Stimulated activated CD8-positive, alpha-beta memory T cell treated with anti-CD3 and anti-CD28 coated beads, Interleukin-4, amount 100 ng/mL, for 4 hours (primary cell): ENCODE data around the gene MPPED2.

Source experiments
- DNase-seq, 2 donors: peaks; one replicate each; pipeline ENCODE4 v3.0.0-alpha.2; 2020; ENCODE audit warnings: low read depth in 2 of 2, low spot score in 1 of 2

The MPPED2 gene

DNA sequence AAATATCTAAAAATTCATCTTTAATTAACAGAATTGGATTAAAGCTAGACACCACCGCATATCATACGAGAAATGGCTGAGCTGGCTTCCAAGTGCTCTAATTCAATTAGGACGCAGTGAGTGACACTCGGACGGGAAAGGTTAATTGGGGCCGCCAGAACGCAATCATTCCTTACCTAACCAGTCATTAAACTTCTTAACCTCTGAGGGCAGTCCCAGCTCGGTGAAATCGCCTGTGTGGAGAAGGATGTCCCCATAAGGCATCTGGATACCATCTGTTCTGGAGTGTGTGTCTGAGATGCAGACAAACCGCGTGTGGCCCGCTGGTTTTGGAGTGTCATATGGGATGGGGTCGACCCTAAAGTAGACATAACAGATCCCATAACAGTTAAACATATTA lies 50.3 kb downstream of the MPPED2 start:
- DNase-seq, result no peak

DNA sequence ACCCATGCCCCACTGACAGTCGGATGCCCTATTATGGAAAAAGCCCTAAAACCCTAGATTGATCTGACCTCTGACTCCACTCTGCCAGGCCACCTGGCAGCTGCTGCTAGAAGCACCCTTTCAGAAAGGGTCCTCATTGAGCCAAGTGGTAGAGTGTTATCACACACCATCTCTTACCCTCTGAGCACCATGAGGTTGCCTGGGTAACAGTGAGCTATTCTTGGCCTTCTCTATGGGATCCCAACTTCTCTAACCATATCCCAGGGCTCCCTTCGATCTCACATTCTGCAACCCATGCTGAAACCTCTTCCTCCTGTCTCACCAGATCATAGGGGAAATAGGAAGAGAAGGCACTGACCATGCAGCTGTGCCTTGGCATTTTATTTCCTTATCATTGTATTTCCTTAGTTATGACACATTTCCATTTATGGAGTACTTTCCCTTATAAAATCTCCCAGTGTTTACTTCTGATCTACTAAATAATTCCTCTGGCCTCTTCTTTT lies 52.7 kb downstream of the MPPED2 start:
- DNase-seq, result no peak

DNA sequence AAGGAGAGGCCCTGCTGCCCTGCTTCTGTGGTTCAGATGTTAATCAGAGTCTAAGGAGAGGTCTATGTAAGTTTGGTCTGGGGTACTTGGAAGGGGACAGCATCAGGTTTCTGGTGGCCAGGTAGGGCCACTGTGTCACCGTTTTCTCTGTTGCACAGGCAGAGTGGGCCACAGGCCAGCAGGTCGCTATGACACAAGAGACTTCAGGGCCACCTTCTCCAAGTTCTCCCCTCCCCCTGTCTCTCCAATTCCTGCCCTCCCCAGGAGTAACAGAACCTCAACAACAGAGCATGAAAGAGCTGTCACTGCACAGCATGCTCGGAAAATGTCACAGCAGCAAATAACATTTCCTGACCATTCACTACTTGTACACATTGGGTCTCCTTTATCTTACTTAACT lies 58.6 kb downstream of the MPPED2 start:
- no peak for DNase-seq

DNA sequence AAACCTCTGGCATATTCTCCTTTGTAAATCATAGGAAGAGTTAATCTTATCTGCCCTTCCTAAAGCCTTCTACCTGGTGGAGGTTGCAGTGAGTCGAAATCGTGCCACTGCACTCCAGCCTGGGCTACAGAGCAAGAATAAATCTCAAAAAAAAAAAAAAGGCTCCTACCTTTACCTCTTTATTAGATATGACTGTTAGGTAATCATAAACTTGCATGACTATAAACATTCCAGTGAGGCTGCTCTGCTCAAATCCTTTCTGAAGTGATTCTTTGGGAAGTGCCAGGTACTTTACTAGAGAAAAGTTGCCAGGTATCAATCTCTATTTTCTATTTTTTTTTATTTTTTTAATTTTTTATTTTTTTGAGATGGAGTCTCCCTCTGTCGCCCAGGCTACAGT lies 59.6 kb downstream of the MPPED2 start:
- no peak for DNase-seq

DNA sequence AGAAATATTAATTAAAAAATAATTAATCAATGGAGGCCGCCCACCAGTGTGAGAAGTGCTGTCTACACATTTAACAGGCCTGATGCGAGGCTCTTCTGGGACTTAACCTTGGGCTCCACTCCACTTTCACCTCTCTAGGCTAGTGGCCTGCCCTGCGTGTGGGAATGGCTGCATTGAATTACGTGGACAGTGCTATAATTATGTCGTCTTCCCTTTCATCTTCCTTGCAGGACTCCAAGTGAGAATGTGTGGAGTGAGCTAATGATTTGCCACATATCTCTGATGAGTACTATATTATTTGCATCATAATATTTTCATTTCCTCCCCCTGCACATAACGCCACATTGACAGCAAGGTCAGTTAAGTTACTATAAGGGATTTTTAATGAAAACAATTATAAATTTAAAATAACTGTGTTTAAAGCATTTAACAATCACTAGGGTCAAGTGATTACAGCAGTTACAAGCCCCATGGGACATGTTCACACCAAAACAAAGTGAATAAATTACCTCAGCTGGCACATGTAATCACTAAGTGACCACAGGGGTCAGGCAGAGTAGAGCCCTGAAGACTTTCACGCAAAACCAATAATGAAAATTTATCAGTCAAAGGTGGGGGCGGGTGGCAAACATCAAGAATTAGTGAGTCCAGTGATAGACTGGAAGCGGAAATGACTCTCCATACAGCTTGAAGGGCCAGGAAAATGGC lies 63.5 kb downstream of the MPPED2 start:
- no peak for DNase-seq

DNA sequence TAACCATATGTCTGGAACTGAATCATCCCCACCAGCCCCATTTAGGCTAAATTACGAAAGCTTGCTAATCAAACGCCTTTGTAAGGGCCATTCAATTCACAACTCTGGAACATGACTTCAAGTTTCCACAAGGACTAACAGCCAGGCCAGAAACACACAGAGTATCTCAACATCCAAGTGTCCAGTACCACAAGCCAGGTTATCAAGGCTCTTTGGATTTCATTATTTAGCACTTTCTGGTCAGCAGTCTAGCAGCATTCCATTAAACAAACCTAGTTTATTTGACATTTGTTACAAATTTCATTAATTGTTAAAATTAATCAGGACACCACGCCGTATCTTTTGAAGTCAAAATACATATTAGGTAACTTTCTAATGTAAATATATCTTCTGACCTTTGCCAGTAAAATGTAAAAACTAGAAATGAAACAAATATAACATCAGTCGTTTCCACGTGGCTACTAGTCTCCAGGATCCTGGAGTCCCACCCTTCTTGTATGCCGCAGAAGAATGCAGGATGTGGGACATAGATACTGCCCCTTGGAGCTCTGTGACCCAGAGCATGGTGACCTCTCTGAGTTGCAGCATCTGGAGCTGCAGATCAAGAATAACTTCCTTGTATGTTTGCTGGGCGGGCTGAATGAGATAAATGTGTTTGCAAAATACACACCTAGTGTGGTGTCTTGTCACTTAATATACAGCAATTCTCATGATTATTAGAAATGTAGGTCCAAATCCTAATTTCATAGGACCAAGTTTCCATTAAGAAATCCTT lies 64.7 kb downstream of the MPPED2 start:
- DNase-seq, result no peak

DNA sequence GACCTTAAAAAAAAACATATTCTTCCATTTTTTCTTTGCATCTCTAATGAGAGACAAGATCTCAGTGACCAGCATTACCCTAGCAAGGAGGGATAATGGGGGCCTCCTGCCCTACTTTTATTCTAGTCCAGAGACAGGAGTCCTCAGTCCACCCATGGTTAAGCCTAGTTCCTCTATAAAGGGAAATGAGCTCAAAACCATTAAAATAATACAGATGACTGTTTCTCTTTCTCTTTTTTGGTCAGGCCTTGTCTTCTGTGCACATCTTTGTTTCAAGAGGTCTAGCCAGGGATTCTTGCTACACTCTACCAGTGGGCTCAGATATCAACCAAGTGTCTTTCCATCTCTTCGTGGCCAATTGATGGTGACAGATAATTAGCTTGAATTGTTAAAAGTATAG lies 73.1 kb downstream of the MPPED2 start:
- no peak for DNase-seq

DNA sequence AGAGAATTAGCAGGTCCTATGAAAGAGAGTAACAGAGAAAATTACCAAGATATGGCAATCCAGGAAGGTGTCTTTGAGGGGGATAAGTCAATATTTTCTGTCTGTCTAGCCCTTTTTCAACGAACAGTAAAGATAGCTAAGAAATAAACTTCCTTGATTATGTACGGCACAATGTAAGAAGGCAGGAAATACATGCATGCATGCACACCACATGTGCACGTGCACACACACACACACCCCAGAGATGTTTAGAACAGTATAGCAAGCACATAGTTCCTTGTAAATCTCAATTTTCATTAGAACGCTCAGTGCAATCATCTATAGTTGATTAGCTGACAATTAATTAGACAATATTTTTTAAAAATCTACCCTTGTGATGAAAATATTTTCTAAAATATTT lies 74.7 kb downstream of the MPPED2 start:
- DNase-seq, result no peak

DNA sequence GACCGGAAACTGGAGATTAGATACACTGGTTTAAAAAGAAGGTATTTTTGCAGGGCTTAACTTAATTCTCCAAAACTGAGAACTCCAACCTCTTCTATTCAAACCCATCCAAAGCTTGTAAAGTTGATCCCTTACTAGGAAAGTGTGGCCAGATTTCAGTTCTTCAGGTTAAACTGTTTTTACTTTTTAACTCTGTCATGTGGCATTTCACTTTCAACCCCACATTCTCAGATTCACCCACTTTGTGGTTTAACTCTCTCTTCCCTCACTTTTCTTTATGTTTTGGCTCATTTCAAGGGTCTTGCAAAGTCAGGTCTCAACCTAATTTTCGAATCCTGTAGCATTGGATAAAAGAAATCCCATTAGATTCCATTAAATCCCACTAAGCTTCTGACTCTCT lies 75.4 kb downstream of the MPPED2 start:
- no peak for DNase-seq

DNA sequence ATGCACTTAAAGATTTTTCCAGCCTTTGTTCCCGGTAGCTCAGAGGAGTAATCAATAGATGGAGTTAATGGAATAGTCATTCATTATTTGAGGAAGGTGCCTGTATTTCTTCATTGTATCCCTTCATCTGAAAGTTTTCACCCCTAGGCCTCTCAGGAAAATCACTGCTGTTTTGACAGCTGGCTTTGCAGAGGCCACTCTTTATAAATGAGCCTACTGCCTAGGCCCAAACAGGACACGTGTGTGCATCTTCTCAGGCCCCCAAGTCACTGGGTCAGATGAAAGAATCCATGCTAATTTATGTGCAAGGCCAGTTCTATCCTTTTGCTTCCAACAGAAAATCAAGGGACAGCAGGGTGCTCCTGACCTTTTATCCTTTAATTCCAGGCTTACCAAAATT lies 76.8 kb downstream of the MPPED2 start:
- DNase-seq, result no peak

DNA sequence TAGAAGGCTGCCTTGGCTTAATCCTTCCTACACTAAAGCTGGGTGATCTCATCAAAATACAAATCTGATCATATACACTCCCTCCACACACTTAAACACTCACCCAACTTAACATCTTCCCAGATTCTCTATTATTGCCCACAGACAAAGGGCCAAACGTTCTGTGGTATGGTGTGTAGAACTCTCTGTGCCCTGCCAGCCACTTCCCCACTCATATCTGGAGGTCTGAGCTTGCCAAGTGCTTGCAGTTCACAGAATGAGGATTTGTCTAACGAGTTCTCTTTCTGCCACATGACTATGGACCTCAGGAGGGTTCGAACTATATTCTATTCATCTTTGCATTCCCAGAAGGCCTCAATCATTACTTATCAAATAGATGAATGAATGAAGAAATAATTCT lies 77.6 kb downstream of the MPPED2 start:
- DNase-seq, result no peak

DNA sequence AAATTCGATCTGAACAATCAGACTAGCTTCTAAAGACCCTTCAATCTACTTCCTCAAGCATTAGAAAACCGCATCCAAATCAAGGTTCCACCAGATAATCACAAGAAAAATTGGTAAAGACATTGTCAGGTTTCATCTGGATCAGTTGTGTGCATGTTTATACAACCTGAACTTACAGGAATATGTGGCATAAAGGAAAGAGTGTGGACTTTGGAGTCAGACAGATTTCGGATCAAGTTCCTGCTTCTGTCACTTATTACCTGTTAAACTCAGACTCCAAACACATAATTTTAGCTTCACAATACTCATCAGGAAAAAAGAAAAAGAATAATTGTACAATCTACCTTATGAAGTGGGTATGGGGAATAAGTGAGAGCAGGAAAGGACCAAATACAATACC lies 80.5 kb downstream of the MPPED2 start:
- no peak for DNase-seq

DNA sequence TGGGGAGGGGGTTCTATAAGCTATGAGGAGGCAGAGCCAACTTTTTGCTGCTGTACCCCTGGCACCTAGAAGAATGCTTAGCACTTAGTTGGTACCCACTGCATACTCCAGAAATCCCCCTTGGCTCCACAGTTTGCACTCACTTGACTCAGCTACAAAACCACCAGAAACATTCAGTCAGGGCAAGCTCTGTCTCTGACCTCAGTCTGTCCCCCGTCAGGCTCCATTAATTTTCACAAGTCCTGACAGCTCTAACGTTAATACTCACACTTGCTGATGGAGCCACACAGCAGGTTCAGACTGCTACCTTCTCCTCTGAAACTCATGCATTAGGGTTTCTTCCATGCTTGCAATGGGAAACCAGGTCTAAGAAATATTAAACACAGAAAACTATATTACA lies 81.7 kb downstream of the MPPED2 start:
- DNase-seq, result no peak

DNA sequence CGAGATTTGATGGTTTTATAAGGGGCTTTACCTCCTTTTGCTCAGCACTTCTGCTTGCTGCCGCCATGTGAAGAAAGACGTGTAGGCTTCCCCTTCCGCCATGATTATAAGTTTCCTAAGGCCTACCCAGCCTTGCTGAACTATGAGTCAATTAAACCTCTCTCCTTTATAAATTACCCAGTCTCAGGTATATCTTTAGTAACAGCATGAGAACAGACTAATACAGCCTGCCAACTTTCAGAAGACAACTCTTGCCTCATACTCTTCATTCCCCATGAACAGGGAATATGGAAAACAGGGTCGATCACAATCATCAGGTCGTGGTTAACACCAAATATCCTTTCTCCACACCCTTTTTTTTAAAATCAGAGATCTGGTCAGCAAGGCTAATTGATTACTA lies 83.0 kb downstream of the MPPED2 start:
- DNase-seq, result no peak

DNA sequence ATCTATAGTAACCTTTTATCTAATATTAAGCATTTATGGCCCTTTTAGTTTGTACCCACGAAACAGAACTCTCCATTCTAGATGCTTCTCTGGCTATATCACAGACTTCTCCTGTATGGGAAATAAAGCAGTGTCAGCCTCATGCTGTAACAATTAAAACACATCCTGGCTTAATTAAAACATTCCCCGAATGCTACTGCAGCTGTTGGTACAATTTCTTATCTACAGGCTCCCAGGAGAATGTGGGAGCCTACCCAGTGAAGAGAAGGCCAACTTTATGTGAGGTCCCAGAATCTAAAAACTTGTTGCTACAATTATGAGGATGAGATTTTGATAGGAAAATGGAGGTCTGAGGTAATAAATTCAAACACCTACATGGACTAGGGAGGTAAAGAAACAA lies 83.8 kb downstream of the MPPED2 start:
- no peak for DNase-seq

DNA sequence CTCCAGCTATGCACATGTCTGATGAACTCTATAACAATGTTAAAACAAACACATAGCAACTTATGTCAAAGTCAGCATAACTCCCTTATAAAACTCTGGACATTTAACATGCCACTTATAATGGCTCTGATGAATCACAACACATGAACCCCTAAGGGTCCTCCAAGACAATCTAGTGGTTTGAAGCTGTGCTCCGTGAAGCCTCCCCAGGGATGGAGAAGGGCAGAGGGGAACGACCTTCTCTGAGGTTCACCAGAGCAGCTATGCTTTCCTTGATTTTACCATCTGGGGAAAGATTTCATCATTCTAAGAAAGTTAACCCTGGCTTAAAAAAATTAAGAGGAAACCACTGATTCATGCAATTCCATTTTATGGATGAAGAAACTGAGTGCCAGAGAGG lies 84.4 kb downstream of the MPPED2 start:
- DNase-seq, result no peak

DNA sequence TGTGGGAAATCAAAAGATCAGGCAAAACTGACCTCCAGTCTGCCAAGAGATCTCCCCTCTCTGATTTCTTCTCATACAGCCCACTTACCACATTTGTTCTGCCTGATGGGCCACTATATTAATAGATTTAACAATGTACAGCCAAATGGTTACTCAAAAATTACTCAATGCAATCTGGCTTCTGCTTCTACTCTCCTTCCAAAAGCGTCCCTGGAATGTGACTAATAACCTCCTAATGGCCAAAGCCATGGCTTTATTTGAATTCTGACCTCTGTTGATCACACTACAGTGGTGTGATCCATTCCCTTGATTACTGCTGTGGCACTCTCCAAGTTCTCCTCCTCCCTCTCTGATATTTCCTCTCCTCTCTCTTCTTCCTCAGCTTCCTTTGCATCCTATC lies 86.2 kb downstream of the MPPED2 start:
- no peak for DNase-seq

DNA sequence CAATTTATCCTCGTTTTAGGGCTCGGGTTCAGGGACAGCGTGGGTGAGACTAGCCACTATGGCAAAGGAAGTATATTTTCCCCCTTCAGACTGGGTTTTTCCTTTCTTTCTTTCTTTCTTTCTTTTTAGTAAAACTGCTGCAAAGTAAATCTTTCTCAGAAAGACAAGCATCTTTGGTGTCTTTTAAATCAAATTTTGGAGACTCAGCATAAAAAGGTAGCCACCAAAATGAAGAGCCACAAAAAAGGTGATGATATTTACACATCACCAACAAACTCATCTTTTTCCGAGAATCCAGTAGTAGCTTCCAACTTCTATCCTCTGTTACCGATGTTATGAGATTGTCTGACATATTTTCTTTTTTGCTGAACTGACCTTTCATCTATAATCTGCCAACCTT lies 88.6 kb downstream of the MPPED2 start:
- no peak for DNase-seq

DNA sequence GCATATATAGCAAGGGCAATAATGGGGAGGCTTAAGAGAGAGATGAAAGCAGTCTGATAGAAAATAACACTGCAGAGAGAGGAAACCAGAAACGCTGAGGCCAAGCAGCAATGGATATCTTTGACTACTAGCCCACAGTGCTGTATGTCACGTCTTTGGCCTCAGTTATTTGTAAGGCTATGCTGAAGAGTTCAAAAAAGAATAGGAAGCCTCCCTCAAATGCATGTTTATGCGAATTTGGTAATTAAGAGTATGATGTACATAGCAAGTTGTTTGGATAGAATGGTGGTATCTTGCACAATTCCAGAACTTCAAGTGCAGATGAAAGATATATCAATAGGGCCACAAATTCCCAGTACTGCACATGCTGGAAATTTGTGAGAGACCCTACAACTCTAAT lies 89.2 kb downstream of the MPPED2 start:
- DNase-seq, result no peak

DNA sequence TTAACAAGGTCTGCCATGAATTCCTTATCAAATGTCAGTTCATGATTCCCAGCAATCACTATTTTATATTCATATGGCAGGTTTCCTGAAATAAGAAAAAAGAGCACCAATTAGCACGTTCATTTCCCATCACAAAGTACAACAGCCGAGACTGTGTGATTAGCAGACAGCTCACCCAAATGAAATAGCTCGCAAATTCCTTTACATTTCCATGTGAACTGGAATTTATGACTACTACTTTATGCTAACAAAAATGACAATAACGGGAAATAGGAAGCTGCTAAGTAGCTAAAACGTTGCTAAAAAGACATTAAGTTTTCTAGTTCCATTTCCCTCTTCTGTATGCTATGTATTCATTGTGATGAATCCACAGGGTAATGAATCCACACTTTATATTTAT lies 90.7 kb downstream of the MPPED2 start:
- DNase-seq, result no peak

DNA sequence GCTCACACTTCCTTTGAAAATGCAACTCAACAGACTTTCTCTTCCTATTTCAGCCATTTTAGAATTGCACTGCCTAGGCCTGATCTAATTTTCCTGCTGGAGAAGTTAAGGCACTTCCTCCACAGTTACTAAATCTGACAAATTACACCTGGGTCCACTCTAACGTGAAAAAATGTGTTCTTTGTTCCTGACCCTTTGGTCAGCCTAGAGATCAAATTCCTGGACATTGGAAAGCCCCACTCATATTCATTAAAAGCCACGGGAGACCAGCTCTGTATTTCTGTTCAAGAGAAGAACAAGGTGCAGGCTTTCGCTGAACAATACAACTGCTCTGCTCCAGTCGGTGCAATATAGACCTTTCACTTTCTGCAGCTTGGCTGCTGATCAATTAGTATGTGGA lies 96.6 kb downstream of the MPPED2 start:
- no peak for DNase-seq

DNA sequence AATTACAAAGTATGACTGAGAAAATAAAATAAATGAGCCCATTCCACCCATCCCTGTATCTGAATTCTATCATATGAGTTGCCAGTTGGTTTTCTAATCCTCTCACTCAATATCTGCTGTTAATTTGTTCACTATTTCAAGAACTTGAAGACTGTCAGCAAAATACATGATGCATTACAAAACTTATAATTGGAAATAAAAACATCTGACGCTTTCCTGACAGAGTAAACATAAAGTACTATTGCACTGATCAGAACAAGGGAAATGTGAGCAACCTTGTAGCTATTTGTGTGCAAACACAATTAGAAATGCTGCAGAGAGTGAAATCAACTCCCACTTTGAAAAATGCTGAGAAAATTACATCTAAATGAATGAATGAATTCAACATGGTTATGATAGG lies 97.1 kb downstream of the MPPED2 start:
- DNase-seq, result no peak
